Measurements from ENCODE around the gene OPRM1. TPM values are rescaled to one million over a fixed set of nuclear protein-coding genes. Genes with fewer than 3 reads are reported as not detected.

Gene OPRM1
- polyA plus RNA-seq, 1 donor (not counting 4 experiments of a cell fraction or from before 2014, with no cell fraction given), result not detected

DNA sequence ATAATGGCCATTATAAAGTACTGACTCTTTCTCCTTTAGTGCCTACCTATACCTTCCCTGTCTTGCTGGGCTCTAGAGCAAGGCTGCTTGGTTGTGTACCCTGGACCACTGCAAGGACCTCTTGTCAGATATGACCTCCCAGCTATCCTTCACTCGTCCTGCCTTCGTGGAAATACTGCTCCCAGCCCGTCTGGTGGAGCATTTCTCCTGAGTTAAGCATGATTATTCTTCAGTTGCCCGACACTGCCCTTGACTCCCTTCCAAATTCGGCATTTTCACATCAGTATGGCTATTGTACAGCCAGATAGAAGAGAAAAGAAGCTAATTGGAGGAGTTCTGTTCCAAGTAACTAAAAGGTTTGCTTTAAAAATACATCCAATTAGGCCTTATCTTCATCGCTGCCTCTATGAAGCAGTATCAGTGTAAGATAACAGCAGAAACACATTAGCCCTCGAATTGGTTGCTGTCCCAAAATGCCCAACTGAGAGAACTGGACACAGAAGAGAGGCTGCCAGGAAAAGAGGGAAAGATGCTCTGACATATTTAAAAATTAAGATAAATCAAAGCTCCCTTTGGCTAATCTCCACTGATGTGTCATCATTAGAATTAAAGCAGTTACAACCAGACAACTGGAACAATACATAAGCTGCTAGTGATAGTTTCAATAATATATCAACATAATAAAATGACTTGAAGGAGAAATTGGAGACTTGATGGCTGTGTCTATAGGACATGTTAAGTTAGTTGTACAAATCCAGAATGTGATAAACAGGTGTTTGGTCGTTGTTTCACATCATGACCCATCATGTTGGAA lies 54.4 kb downstream of the OPRM1 start:
- Histone ChIP-seq H2AFZ (ENCODE audit: control insufficient read depth, low read length) (no peak overlapping the region), H3K9me3 (ENCODE audit: control insufficient read depth, low read depth, low read length) (no peaks in the 10 kb centered on the region), H3K9ac (ENCODE audit: control insufficient read depth, extremely low read depth, insufficient read depth, low read length) (no peak overlapping the region), H3K4me2 (ENCODE audit: control insufficient read depth, extremely low read depth, insufficient read depth, low read depth, low read length) (no peak overlapping the region), H3K27ac (ENCODE audit: control insufficient read depth, insufficient read depth, low read length) (no peak overlapping the region), H3K4me1 (ENCODE audit: control insufficient read depth, extremely low read depth, insufficient read depth, low read length) (no peaks in the 10 kb centered on the region), H3K79me2 (ENCODE audit: control insufficient read depth, insufficient read depth, low read length) (no peaks in the 10 kb centered on the region), H3K36me3 (ENCODE audit: control insufficient read depth in 2 of 2, extremely low read depth in 1 of 2, insufficient read depth in 2 of 2, low read length in 2 of 2) (no peaks in the 10 kb centered on the region), H3K9me1 (ENCODE audit: control insufficient read depth, extremely low read depth, insufficient read depth, low read length) (no peaks in the 10 kb centered on the region), H3K4me3 (ENCODE audit: control insufficient read depth in 2 of 3, extremely low read depth in 1 of 3, insufficient read depth in 2 of 3, low read depth in 1 of 3, low read length in 3 of 3) (no peak overlapping the region), H4K20me1 (ENCODE audit: control insufficient read depth, extremely low read depth, insufficient read depth, low read length) (no peaks in the 10 kb centered on the region), H3K27me3 (ENCODE audit: control insufficient read depth, extremely low read depth, insufficient read depth, low read length) (no peaks in the 10 kb centered on the region)
- no peak for DNase-seq (ENCODE audit: low read depth, low spot score)
- TF ChIP-seq EZH2 (IDR thresholded peaks at IDR 0.05; ENCODE audit: low read length), result no peak
- TF ChIP-seq, protein P1, sequence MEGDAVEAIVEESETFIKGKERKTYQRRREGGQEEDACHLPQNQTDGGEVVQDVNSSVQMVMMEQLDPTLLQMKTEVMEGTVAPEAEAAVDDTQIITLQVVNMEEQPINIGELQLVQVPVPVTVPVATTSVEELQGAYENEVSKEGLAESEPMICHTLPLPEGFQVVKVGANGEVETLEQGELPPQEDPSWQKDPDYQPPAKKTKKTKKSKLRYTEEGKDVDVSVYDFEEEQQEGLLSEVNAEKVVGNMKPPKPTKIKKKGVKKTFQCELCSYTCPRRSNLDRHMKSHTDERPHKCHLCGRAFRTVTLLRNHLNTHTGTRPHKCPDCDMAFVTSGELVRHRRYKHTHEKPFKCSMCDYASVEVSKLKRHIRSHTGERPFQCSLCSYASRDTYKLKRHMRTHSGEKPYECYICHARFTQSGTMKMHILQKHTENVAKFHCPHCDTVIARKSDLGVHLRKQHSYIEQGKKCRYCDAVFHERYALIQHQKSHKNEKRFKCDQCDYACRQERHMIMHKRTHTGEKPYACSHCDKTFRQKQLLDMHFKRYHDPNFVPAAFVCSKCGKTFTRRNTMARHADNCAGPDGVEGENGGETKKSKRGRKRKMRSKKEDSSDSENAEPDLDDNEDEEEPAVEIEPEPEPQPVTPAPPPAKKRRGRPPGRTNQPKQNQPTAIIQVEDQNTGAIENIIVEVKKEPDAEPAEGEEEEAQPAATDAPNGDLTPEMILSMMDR (optimal IDR thresholded peaks at IDR 0.05 in 1 of 3, IDR thresholded peaks at IDR 0.05 in 1 of 3, conservative IDR thresholded peaks at IDR 0.05 in 1 of 3; ENCODE audit: extremely low read depth in 1 of 3, insufficient read depth in 2 of 3, low read length in 3 of 3), result no peak
- FAIRE-seq, result no peak
- dilution Hi-C loops (cut with MboI; ENCODE audit: extremely low pct_ligation_motif_present, low sequenced_read_pairs), result no loop called here

DNA sequence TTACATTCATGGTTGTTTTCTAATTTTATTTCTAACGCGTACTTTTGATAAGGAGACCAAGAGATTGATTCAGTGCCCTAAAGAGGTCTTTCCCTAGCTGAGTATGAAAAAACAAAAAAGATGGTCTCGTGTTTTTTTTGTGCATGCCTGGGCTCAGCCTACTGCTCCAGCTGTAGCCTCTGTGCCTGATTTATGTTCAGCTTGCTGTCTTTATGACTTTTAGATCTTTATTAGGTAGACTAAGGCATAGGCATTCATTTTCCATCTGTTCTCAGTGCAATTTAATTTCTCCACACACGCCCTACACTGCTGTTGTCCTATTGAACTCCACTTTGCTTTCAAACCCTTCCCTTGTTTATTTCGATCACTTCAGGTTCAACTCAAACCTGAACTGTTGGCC lies 56.5 kb downstream of the OPRM1 start:
- dilution Hi-C loops (cut with MboI; ENCODE audit: extremely low pct_ligation_motif_present, low sequenced_read_pairs), result no loop called here
- no peaks in the 10 kb centered on the region for H3K4me1 ChIP-seq (ENCODE audit: control insufficient read depth, extremely low read depth, insufficient read depth, low read length)
- DNase-seq (ENCODE audit: low read depth, low spot score), result no peak
- FAIRE-seq, result no peak
- no peak overlapping the region for H3K4me3 ChIP-seq (ENCODE audit: control insufficient read depth in 2 of 3, extremely low read depth in 1 of 3, insufficient read depth in 2 of 3, low read depth in 1 of 3, low read length in 3 of 3)
- no peaks in the 10 kb centered on the region for H3K9me3 ChIP-seq (ENCODE audit: control insufficient read depth, low read depth, low read length)
- no peaks in the 10 kb centered on the region for H3K9me1 ChIP-seq (ENCODE audit: control insufficient read depth, extremely low read depth, insufficient read depth, low read length)
- no peak overlapping the region for H2AFZ ChIP-seq (ENCODE audit: control insufficient read depth, low read length)
- H3K4me2 ChIP-seq (ENCODE audit: control insufficient read depth, extremely low read depth, insufficient read depth, low read depth, low read length), result no peak overlapping the region
- H3K36me3 ChIP-seq (ENCODE audit: control insufficient read depth in 2 of 2, extremely low read depth in 1 of 2, insufficient read depth in 2 of 2, low read length in 2 of 2), result no peaks in the 10 kb centered on the region
- no peaks in the 10 kb centered on the region for H4K20me1 ChIP-seq (ENCODE audit: control insufficient read depth, extremely low read depth, insufficient read depth, low read length)
- TF ChIP-seq, protein P1 (optimal IDR thresholded peaks at IDR 0.05 in 1 of 3, IDR thresholded peaks at IDR 0.05 in 1 of 3, conservative IDR thresholded peaks at IDR 0.05 in 1 of 3; ENCODE audit: extremely low read depth in 1 of 3, insufficient read depth in 2 of 3, low read length in 3 of 3), result no peak
- TF ChIP-seq EZH2 (IDR thresholded peaks at IDR 0.05; ENCODE audit: low read length), result no peak
- no peak overlapping the region for H3K9ac ChIP-seq (ENCODE audit: control insufficient read depth, extremely low read depth, insufficient read depth, low read length)
- H3K27me3 ChIP-seq (ENCODE audit: control insufficient read depth, extremely low read depth, insufficient read depth, low read length), result no peaks in the 10 kb centered on the region
- no peak overlapping the region for H3K27ac ChIP-seq (ENCODE audit: control insufficient read depth, insufficient read depth, low read length)
- no peaks in the 10 kb centered on the region for H3K79me2 ChIP-seq (ENCODE audit: control insufficient read depth, insufficient read depth, low read length)
